ENCODE data around the gene CD244.

The CD244 gene

DNA sequence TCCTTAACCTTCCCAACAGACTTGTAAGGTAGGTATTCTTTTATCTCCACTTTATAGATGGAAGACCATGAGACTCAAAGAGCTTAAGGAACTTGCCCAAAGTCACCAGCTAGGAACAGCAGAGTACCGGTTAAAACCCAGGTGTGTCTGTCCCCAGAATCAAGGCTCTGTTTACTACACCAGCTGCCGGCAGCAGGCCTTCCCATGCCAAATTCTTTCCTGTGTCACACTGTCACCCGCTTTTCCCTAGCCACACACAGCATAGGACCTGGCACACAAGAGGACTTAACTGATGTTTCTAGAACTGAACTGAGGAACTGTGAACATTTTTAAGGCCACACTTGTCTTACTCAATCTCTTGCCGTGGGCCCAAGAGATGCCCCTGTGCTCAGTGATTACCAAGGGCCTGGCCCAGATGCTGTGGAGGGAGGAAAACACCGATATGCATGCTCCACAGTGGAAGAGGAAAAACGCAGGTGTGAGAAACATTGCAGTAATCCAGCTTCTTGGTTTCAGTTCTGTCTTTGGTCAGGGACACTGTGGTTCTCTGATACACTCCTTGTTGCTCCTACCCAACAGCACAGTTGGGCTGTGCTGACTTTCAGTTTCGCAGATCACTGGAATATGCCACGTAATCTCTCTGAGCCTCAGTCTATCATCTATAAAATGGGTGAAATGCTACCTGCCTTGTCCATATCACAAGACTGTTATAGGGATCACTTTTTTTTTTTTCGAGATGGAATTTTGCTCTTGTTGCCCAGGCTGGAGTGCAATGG lies 80.6 kb downstream of the CD244 start:
- H3K9ac ChIP-seq (ENCODE audit: low read length): peak overlapping the region; percentile 48
- H3K9me3 ChIP-seq (ENCODE audit: control insufficient read depth, low read length): no peaks in the 10 kb centered on the region
- H3K36me3 ChIP-seq (ENCODE audit: control insufficient read depth, insufficient read depth, low read length): no peaks in the 10 kb centered on the region
- no peaks in the 10 kb centered on the region for H3K27me3 ChIP-seq (ENCODE audit: control insufficient read depth, insufficient read depth, low read length)
- H3K4me1 ChIP-seq (ENCODE audit: control insufficient read depth, insufficient read depth, low read length): peaks cover 31% of the 10 kb centered on the region
- no peak overlapping the region for H3K4me3 ChIP-seq (ENCODE audit: low read length)

GRCh38 chr1:160781186-160781766 lies 81.4 kb downstream of the CD244 start:
- Histone ChIP-seq H3K9ac (ENCODE audit: low read length) (peak overlapping the region; percentile 48), H3K36me3 (ENCODE audit: control insufficient read depth, insufficient read depth, low read length) (no peaks in the 10 kb centered on the region), H3K4me1 (ENCODE audit: control insufficient read depth, insufficient read depth, low read length) (peaks cover 31% of the 10 kb centered on the region), H3K27me3 (ENCODE audit: control insufficient read depth, insufficient read depth, low read length) (no peaks in the 10 kb centered on the region), H3K9me3 (ENCODE audit: control insufficient read depth, low read length) (no peaks in the 10 kb centered on the region), H3K4me3 (ENCODE audit: low read length) (no peak overlapping the region)

DNA sequence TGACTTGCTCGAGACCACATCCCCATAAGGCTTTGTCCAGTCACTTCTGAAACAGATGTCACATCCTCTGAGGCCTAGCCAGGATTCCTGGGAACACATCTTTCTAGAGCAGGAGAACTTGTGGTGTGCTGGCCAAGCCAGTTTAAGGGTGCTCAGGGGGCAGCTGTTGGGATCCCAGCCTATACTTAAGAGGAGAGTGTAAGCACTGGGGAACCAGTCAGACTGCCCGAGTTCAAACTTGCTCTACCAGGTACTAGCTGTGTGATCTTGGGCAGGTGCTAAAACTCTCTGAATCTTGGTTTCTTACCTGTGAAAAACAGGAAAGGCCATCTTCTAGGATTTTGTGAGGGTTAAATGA lies 82.3 kb downstream of the CD244 start:
- Histone ChIP-seq H3K4me3 (ENCODE audit: low read length) (no peak overlapping the region), H3K27me3 (ENCODE audit: control insufficient read depth, insufficient read depth, low read length) (no peaks in the 10 kb centered on the region), H3K4me1 (ENCODE audit: control insufficient read depth, insufficient read depth, low read length) (peaks cover 31% of the 10 kb centered on the region), H3K9me3 (ENCODE audit: control insufficient read depth, low read length) (no peaks in the 10 kb centered on the region), H3K9ac (ENCODE audit: low read length) (no peak overlapping the region), H3K36me3 (ENCODE audit: control insufficient read depth, insufficient read depth, low read length) (no peaks in the 10 kb centered on the region)

Measured in mucosa of stomach (tissue), 1 donor.